ENCODE measurements around the gene NAALADL2. TPM values are rescaled to one million over a fixed set of nuclear protein-coding genes. Genes with fewer than 3 reads are reported as not detected.
"Not testable (repeated sequence)": the region's sequence is repeated elsewhere in the genome, so short reads cannot be mapped to it uniquely, and the experiment has no call there.

The NAALADL2 gene
- total RNA-seq, 1 donor, result 54.5 TPM

DNA sequence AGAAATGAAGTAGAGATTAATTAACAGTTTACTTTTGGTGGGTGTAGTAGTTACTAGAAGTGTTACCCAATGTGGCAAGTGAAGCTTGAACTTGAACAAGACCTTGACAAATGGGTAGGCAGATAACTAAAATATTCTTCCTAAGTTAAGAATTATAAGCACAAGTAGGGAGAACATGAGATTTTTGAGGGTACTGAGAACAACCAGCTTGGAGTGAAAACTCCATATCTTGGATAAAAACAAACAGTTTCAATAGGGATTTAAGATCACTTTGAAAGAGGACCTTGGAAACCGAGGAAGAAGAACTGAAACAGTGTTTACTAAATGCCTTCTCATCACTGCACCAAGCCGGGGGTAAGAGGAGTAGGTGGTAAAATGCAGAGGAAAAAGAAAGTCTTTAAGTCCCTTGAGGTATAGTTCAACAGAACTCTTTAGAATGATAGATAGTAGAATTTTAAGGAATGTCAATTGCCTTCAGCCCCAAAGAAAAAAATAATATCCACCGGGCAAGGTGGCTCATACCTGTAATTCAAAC, 496.7 kb downstream of the NAALADL2 start:
- DNase-seq (ENCODE audit: low read depth), result no peak
- no peak for TF ChIP-seq CTCF (IDR thresholded peaks at IDR 0.05; ENCODE audit: insufficient read depth, low read length)

GRCh38 chr3:175356899-175357324, 497.8 kb downstream of the NAALADL2 start:
- no peak for TF ChIP-seq CTCF (IDR thresholded peaks at IDR 0.05; ENCODE audit: insufficient read depth, low read length)
- no peak overlapping the region for H3K4me3 ChIP-seq (ENCODE audit: low read depth, low read length)
- peak; percentile 42 for DNase-seq (ENCODE audit: low read depth)

More for the DNA sequence above, 496.7 kb downstream of the NAALADL2 start:
- H3K4me3 ChIP-seq (ENCODE audit: low read depth, low read length), result no peak overlapping the region

GRCh38 chr3:175357758-175358157, 498.6 kb downstream of the NAALADL2 start:
- no peak overlapping the region for H3K4me3 ChIP-seq (ENCODE audit: low read depth, low read length)
- DNase-seq (ENCODE audit: low read depth), result no peak
- no peak for TF ChIP-seq CTCF (IDR thresholded peaks at IDR 0.05; ENCODE audit: insufficient read depth, low read length)

- no peak for DNase-seq (ENCODE audit: low read depth)
- no peak overlapping the region for H3K4me3 ChIP-seq (ENCODE audit: low read depth, low read length)
- no peak for TF ChIP-seq CTCF (IDR thresholded peaks at IDR 0.05; ENCODE audit: insufficient read depth, low read length)
Observed at GRCh38 chr3:175358935-175359334, 499.8 kb downstream of the NAALADL2 start.

GRCh38 chr3:175370426-175370825, 511.3 kb downstream of the NAALADL2 start:
- DNase-seq (ENCODE audit: low read depth), result peak; percentile 62
- H3K4me3 ChIP-seq (ENCODE audit: low read depth, low read length), result not testable (repeated sequence)

DNA sequence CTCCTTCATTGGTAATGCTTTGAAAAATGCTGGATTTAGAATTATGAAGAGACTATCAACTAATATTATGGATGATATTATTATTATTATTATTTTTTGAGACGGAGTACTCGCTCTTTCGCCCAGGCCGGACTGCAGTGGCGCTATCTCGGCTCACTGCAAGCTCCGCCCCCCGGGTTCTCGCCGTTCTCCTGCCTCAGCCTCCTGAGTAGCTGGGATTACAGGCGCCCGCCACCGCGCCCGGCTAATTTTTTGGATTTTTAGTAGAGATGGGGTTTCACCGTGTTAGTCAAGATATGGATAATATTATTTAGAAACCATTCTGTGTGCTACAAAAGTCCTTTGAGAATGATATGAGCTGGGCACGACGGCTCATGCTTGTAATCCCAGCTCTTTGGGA, 512.1 kb downstream of the NAALADL2 start:
- DNase-seq (ENCODE audit: low read depth); H3K4me3 ChIP-seq (ENCODE audit: low read depth, low read length): not testable (repeated sequence)

DNA sequence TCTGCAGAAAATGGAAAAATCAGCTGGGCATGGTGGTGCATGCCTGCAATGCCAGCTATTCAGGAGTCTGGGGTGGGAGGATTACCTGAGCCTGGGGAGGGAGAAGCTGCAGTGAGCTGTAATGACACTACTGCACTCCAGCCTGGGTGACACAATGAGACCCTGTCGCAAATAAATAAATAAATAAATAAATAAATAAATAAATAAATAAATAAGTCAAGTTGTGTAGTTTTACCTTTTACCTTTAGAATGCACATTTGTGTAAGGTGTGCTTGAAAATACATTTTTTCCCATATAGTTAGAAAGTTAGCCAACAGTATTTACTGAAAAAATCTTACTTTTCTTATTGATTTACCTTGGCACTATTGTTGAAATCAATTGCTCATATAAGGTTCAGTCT, 515.6 kb downstream of the NAALADL2 start:
- no peak overlapping the region for H3K4me3 ChIP-seq (ENCODE audit: low read depth, low read length)
- TF ChIP-seq CTCF (IDR thresholded peaks at IDR 0.05; ENCODE audit: insufficient read depth, low read length), result no peak
- no peak for DNase-seq (ENCODE audit: low read depth)

DNA sequence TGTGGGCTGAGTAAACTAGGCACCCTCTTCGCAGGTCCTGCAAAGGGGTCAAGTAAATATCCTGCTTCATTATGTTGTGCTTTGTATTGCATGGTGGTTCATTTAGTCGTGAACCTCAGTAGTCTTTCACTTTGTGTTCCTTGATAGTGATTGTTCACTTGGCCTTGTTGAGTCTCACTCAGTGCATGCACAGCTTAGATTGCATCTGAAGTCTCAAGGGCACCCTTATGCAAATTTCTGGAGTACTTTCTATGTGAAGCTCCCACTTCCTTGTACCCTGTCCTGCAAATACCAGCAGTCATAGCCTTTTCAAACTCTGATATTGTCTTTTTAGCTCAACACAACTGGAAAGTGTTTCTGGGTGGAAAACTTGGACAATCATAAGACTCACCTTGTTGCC, 519.2 kb downstream of the NAALADL2 start:
- no peak for TF ChIP-seq CTCF (IDR thresholded peaks at IDR 0.05; ENCODE audit: insufficient read depth, low read length)
- no peak overlapping the region for H3K4me3 ChIP-seq (ENCODE audit: low read depth, low read length)
- DNase-seq (ENCODE audit: low read depth), result no peak

Data from fibroblast of the aortic adventitia (primary cell).